ENCODE measurements around the gene TGM2.

The TGM2 gene

GRCh38 chr20:38187517-38187916, 22.4 kb upstream of the TGM2 start:
- no peak overlapping the region for H3K4me3 ChIP-seq (ENCODE audit: low read depth, low read length)
- TF ChIP-seq ZNF175 (tag by site-specific recombination; IDR thresholded peaks at IDR 0.05): no peak
- TF ChIP-seq ZNF830 (tag by site-specific recombination; IDR thresholded peaks at IDR 0.05; ENCODE audit: low read depth): no peak
- no peak for TF ChIP-seq ZNF138 (tag by site-specific recombination; IDR thresholded peaks at IDR 0.05; ENCODE audit: borderline replicate concordance)
- no peak for TF ChIP-seq SCRT1 (tag by site-specific recombination; IDR thresholded peaks at IDR 0.05; ENCODE audit: borderline replicate concordance)
- no peak for TF ChIP-seq ZNF639 (tag by site-specific recombination; IDR thresholded peaks at IDR 0.05)
- no peak for TF ChIP-seq ZNF391 (tag by site-specific recombination; IDR thresholded peaks at IDR 0.05; ENCODE audit: borderline replicate concordance, low read depth)
- no peak for TF ChIP-seq KLF9 (tag by site-specific recombination; IDR thresholded peaks at IDR 0.05; ENCODE audit: low read depth)
- TF ChIP-seq ZNF416 (tag by site-specific recombination; IDR thresholded peaks at IDR 0.05): no peak
- TF ChIP-seq ZNF677 (tag by site-specific recombination; IDR thresholded peaks at IDR 0.05): no peak
- no peaks in the 10 kb centered on the region for H3K9me3 ChIP-seq (ENCODE audit: control insufficient read depth, insufficient read depth, low read depth, low read length)
- POLR2A ChIA-PET: no interaction called here
- no peaks in the 10 kb centered on the region for H3K36me3 ChIP-seq (ENCODE audit: control insufficient read depth in 2 of 2, insufficient read depth in 1 of 2, low read length in 2 of 2)
- no peaks in the 10 kb centered on the region for H3K4me1 ChIP-seq (ENCODE audit: control insufficient read depth, insufficient read depth, low read length)
- CTCF ChIA-PET: interaction anchor here (0.6 to 1.1 kb wide), 5 partner anchors 34 to 543 kb away, joined by 3 to 4 read pairs (median 3); no protein-coding TSS in a partner anchor
- H3K27ac ChIP-seq (ENCODE audit: extremely low read depth, low read depth, low read length): no peak overlapping the region

GRCh38 chr20:38186788-38187221, 21.7 kb upstream of the TGM2 start:
- POLR2A ChIA-PET: no interaction called here
- Histone ChIP-seq H3K4me3 (ENCODE audit: low read depth, low read length) (no peak overlapping the region), H3K36me3 (ENCODE audit: control insufficient read depth in 2 of 2, insufficient read depth in 1 of 2, low read length in 2 of 2) (no peaks in the 10 kb centered on the region), H3K4me1 (ENCODE audit: control insufficient read depth, insufficient read depth, low read length) (no peaks in the 10 kb centered on the region), H3K27ac (ENCODE audit: extremely low read depth, low read depth, low read length) (no peak overlapping the region), H3K9me3 (ENCODE audit: control insufficient read depth, insufficient read depth, low read depth, low read length) (no peaks in the 10 kb centered on the region)
- TF ChIP-seq ZNF658 (tag by site-specific recombination; IDR thresholded peaks at IDR 0.05) (no peak), PRDM1 (tag by site-specific recombination; IDR thresholded peaks at IDR 0.05) (no peak), MEIS1 (CRISPR knock-in tag; IDR thresholded peaks at IDR 0.05; ENCODE audit: borderline replicate concordance) (no peak), KLF16 (tag by site-specific recombination; IDR thresholded peaks at IDR 0.05) (no peak), ZNF560 (tag by site-specific recombination; IDR thresholded peaks at IDR 0.05; ENCODE audit: borderline replicate concordance) (no peak), ZXDB (tag by site-specific recombination; IDR thresholded peaks at IDR 0.05) (no peak), ZNF707 (tag by site-specific recombination; IDR thresholded peaks at IDR 0.05) (no peak), ZNF624 (tag by site-specific recombination; IDR thresholded peaks at IDR 0.05) (no peak), INSM2 (tag by site-specific recombination; IDR thresholded peaks at IDR 0.05) (no peak), ZNF239 (tag by site-specific recombination; IDR thresholded peaks at IDR 0.05) (no peak)
- CTCF ChIA-PET: interaction anchor here (0.6 to 1.1 kb wide), 4 partner anchors 35 to 544 kb away, joined by 3 to 4 read pairs (median 4); no protein-coding TSS in a partner anchor

- Histone ChIP-seq H3K27ac (ENCODE audit: extremely low read depth, low read depth, low read length) (no peak overlapping the region), H3K4me1 (ENCODE audit: control insufficient read depth, insufficient read depth, low read length) (peaks cover 4% of the 10 kb centered on the region; the same call in 1 of the 2 replicates), H3K9me3 (ENCODE audit: control insufficient read depth, insufficient read depth, low read depth, low read length) (no peaks in the 10 kb centered on the region), H3K4me3 (ENCODE audit: low read depth, low read length) (no peak overlapping the region), H3K36me3 (ENCODE audit: control insufficient read depth in 2 of 2, insufficient read depth in 1 of 2, low read length in 2 of 2) (no peaks in the 10 kb centered on the region)
- ChIA-PET CTCF (no interaction called here), POLR2A (no interaction called here)
- TF ChIP-seq TSHZ1 (tag by site-specific recombination; IDR thresholded peaks at IDR 0.05; ENCODE audit: borderline replicate concordance): no peak
- no peak for TF ChIP-seq ZNF837 (tag by site-specific recombination; IDR thresholded peaks at IDR 0.05)
- TF ChIP-seq ZNF843 (tag by site-specific recombination; IDR thresholded peaks at IDR 0.05): no peak
- no peak for TF ChIP-seq ZNF544 (tag by site-specific recombination; IDR thresholded peaks at IDR 0.05)
Observed at GRCh38 chr20:38184101-38184500, 19.0 kb upstream of the TGM2 start.
